ENCODE results near the gene GREM2.

Gene GREM2

DNA sequence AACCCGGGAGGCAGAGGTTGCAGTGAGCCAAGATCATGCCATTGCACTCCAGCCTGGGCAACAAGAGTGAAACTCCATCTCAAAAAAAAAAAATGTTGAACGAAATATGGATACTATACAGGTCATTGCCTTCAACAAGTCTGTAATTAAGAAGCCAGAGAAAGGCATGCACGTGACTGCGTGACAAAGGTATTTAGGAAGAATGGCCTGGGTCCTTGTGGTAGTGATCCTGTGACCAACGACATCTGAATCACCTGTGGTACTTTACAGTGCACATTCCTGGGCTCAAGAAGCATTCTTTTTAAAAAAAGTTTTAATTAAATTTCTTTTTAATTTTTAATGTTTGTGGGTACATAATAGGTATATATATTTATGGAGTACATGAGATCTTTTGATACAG, 115.0 kb downstream of the GREM2 start:
- DNase-seq: no peak

DNA sequence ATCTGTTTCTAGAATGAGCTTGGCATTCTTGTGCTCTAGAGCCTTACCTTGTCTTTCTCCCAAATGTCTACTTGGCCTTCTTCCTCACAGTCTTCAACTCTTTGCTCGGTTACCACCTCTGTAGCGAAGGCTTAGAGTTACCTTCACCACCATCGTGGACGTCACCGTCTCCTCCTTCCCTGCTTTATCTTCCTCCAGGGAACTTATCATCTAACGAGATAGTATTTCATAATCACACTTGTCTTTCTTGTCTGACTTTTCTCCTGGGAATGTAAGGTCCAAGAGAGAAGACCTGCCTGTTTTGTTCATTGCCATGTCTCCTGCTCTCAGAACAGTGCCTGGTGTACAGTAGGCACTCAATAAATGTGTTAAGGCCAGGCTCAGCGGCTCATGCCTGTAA, 115.6 kb downstream of the GREM2 start:
- no peak for DNase-seq

DNA sequence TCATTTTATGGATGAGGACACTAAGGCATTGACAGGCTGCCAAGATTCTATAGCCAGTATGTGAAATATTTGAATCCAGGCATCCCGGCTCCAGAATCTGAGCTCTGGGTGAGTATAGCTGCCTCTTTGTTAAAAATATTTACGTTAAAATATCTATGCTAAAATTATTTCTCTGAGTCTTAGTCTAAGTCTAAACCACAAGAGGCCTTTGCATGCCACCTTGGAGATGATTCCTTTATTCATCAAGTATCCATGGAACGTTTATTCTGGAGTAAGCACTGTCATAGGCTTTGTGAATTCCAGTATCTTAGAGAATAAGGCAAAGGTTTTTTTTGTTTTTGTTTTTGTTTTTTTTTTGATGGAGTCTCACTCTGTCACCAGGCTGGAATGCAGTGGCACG, 116.4 kb downstream of the GREM2 start:
- DNase-seq: no peak

DNA sequence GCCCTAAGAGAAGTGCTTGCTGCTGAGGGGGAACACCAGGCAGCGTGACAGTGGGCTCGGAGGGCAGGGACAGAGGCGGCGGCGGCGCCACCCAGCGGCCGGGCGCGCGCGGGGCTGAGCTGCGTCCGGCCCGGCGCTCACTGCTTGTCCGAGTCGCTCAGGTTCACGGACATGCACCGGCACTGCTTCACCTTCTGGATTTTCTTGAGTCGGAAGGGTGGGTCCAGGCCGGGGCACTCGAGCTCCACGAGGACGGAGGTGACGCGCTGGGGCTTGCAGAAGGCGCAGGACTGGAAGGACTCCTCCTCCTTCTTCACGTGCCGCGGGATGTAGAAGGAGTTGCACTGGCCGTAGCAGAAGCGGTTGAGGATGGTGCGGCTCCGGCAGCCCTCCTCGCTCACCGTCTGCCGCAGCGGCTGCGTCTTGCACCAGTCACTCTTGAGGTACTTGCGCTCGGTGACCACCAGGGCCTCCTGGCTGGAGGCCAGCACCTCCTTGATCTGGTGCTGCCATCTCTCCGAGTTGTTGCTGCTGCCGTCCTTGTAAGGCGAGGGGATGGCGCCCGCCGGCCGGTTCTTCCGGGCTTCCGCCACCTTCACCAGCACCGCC, 119.0 kb downstream of the GREM2 start:
- DNase-seq: no peak

DNA sequence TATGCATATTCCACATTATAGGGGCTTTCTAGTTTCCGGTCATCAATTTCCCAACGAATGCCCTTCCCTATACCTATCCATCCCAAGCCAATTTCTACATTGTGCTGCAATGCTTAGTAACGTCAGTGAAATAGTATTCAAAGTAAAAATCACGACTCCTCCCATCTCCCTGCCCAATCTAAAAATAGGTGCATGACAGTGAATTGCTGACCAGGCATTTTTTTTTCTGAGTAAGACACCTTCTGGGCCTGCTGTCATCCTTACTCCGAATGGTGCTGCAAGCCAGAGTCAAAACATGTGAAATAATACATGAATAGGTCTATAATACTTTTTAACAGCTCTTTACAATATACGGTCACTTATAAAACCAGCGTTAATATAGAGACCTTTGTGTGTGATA, 120.2 kb downstream of the GREM2 start:
- peak; percentile 15 for DNase-seq

DNA sequence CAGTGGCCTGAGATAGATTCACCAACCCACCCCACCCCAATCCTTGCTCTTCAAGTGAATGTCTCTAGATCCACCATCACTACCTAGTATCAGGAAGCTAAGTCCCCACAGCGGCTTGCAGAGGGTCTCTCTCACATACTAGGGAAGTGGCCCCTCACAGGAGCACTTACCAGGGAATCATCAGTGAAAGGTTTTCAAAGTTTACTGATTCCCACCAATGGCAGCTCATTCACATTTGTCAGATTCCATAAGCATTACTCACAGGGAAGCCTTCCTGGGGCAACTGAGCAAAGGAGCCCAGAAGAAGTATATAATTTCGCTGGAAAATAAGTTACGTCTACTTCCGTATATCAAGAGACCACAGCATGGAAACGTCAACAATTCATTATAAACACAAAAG, 120.8 kb downstream of the GREM2 start:
- DNase-seq: peak; percentile 75

DNA sequence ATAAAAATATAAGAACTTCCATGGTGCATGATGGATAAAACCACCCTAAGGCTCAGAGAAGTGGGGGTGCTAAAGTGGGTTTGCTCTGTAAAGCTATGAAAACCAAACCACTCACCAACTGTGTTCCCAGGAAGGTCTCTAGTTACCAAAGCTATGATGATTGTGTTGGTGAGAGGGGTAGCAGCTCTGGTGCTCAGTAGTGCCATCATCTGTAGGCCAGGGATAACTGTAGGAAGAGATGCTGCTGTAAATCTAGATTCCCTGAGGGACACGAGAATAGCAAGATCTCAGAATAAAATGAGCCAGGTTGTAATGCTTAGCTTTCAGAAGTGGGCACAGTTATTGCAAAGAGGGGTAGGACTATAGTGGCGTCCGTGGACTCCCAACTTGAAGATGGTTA, 124.5 kb downstream of the GREM2 start:
- no peak for DNase-seq

DNA sequence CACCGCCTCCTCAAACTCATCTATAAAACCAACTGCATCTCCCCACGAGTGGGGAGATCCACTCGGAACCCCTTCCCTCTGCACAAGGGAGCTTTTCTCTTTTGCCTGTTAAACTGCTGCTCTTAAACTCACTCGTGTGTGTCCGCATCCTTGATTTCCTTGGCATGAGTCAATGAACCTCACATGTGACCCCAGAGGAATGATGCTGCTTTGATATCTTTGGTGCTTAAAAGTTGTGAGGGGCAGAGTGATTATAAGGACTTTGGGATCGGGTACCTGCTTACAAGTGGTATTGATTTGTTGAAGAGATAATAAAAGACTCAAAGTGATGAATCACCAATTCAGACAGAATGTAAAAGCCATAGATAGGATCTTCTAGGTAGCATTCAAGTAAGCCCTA, 125.3 kb downstream of the GREM2 start:
- no peak for DNase-seq

DNA sequence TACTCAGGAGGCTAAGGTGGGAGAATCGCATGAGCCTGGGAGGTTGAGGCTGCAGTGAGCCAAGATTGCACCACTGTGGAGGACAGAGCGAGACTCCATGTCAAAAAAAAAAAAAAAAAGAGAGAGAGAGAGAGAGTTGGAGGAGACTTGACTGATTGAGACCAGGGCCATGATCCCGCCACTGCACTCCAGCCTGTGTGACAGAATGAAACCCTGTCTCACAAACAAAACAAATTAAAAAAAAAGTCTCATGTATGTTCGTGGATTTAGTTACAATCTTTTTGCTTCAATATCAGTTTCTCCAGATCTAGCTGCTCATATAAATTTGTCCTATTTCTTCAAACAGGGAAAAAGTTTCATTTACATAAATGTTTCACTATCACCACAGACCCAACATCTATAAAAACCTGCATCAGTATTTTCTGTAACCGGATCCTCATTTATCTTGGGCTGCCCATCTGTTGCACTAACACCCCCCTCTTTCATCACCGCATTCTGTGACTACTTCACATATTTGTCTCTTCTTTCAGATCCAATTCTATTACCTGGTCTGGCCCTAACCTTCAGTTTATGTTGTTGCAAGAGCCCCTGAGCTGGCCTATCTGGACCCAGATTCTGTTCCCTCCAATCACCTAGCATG, 127.0 kb downstream of the GREM2 start:
- DNase-seq: no peak

DNA sequence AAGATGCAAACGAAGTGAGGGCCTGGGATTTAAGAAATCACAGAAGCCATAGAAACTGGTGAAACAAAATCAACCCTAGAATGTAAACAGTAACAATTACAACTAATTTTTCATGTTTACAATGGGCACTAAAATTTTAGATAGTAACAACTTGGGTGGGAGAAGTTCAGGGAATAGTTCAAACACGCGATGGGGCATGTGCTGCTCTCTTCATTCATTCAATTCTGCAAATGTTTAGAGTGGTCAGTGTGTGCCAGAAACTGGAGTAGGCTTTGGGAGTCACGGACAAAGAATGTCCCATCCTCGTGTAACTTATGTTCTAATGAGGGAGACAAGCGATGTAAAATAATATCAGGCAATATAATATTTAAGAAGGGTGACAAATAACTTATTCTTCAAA, 133.4 kb downstream of the GREM2 start:
- no peak for DNase-seq

DNA sequence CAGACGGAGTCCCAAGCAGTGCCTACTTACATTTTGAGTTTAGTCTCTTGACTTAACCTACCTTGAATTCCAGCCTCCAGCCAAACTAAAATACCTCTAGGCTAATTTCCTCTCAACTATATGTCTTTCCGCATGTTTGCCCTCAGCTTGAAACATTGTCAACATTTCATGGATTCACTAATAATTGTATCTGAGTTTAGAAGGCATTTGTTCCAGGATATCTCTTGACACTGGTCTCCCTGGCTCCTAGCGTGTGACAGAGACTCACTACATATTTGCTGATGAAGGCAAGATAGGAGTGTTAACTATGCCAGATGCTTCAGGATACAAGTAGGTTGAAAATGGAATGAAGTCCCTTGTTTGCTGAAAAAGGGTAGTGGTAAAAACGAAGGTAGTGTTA, 136.1 kb downstream of the GREM2 start:
- no peak for DNase-seq

DNA sequence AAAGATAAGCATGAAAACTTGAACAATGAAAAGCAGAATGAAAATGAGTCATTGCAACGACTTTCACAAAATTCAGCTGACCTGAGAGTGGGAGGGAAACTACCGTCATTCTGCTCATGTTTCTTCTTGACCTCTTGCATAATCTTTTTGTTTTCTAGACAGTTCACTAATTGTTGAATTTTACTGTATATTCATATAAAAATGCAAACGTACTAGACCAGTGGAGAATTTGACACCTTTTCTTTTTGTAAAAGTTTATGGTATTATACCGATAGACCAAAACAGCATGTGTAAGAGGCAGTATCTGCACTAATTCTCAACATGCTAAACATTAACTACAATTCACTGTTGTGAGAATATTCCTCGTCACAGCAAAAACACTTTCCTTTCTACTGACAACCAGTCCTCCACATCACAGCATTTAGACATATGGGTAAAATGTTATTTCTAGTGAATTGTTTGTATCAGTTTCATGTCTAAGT, 137.8 kb downstream of the GREM2 start:
- no peak for DNase-seq

DNA sequence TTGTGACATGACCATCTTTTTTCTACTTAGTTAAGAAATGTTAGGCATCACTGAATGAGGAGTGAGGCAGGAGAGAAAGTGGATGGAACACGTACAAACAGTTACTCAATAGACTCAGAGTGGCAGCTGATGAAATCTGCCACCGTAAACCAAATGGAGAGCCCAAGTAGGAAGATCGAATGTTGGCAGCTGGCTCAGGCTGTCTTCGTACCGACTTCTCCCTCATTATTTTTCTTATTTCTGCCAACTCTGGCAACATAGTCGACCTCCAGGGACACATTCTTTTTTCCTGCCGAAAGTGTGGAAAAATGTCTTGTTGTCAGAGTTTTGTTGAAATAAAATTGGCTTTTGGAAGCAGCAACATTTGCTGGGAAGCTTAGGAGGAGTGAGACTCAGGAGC, 143.3 kb downstream of the GREM2 start:
- no peak for DNase-seq

DNA sequence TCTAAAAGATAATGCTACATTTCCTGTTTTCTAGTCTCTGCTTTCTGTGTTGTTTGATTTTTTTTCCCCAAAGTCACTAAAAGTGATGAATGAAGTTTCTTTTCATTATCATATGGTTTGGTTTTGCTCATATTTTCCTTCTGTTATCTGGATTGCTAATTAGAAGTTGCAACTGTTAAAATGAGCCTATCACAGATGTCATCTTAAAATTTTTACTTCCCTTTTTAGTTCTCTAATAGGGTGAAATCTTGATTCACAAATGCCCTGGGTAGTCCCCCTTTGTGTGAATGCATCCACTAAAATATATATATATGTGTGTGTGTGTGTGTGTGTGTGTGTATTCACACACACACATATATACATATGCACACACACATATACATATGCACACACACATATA, 144.1 kb downstream of the GREM2 start:
- no peak for DNase-seq

DNA sequence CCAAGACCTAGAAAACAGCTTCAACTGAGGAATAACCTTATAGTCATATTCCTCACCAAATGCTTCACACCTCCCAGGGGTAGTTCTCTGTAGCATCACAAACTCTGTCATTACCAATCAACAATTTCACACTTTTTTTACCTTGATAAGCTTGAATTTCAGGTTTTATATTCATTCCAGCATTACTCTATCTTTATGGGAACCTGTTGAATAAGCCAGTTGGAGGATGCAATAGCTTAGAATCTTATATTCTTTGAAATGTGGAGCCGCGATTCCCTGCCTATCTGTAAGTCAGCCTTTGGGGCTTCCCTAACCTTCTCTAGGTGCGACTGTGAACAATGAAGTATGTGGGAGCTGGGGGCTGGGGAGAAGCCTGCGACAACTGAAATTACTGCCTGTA, 145.4 kb downstream of the GREM2 start:
- DNase-seq: no peak

DNA sequence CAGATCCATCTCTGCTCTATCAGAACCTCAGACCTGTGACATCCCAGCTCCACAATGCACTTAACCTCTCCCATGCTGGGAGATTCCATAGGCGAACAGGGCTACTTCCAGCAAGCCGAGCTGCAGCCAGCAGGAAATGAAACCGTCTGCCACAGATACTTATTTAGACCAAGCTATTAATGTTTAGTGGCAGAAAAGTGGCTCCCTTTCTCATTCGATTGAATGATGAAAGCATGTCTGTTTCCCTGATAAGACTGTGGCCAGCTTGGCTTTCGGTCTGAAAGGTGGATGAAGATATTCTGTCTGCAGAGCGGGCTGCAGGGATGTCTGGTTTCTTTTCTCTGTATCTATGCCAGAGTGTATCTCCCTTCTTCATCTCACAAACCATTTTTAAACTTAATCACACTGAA, 146.4 kb downstream of the GREM2 start:
- no peak for DNase-seq

DNA sequence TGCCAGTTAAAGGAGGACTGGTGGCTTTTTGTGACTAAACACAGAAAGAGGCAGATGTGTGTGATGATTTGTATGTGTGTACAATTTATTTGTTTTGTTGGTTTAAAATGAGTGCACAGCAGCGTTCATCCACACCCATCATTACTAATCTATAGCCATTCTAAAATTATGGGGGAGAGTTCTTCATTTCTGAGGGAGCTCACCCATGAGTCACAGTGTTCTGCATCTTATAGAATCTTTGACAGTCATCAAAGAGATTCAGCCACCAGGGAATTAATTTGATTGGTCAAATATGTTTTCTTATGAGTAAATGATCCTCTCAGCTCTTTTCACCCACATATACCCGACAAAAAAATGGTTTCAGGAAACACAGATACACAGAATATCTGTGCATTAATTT, 147.9 kb downstream of the GREM2 start:
- DNase-seq: no peak

DNA sequence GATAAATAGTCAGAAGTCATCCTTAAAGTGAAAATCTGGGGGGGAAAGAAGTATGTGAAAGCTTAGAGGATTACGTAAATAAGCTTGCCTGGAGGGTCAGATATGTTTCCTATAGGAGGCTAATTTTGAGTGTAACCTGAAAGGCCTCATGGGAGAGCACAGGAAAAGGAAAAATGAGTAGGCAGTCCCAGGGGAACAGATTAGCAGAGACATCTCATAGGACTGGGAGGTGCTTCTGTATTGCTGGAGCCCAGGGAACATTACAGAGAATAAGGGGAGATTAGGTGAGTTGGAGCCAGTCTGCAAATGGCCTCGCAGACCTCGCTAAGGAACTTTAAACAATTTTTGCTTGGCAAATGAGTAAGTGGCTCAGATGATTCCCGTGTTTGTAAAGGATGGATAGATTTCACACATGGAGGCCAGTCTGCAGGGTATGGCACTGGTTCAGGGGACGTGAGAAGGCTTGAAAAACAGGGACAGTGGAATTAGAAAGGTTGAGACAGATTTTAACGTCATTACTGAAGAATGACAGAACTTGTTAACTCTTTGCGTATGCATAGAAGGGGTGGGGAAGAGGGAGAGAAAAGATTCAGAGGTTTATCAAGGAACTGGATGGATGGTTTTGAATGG, 149.1 kb downstream of the GREM2 start:
- no peak for DNase-seq

DNA sequence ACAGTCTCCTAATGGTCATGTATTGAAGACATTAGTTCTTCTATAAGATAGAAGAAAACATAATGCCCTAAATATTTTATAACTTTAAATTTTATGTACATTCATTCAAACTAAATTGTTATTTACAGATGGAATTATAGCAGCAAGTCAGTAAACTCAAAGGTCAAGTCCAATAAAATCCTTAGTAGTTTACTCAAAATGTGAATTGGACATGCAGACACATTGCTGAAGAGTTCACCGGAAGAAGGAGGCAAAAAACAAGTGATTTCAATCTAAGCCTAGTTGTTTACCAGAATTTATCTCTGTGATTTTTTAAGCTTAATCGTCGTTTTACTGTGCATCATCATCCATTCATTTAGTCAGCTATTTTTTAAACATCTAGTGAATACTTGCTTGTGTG, 149.7 kb downstream of the GREM2 start:
- DNase-seq: no peak

DNA sequence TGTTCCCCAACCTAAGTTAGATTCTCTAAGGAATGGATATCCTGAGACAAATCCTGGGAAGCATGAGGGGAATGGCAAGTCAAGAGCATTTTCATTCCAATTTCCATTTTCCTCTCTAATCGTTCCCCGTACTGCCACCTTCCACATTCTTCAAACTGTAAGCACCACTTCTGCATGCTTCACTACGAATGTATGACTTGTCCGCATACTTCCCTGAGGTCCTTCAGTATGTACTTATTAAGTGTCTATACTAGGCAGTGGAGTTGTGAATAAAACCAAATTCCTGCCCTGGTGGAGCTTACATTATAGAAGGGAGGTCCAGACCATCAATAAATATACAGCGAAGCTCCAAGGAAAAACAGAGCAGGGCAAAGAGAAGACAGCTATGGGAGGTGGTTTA, 154.8 kb downstream of the GREM2 start:
- no peak for DNase-seq

DNA sequence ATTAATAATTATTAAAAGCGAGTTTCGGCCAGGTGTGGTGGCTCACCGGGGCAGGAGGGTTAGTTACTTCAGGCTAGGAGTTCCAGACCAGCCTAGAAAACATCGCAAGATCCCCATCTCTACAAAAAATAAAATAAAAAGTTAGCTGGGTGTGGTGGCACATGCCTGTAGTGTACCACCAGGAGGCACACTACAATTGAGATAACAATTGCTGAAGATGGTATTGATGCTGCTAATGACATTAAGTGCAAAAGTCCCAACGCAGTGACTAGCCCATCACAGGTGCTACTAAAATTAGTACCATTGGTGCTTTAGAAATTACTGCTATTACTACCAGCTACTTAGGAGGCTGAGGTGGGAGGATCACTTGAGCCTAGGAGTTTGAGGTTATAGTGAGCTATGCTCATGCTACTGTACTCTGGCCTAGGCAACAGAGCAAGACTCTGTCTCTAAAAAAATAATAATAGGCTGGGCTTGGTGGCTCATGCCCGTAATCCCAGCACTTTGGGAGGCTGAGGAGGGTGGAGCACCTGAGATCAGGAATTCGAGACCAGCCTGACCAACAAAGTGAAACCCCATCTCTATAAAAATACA, 156.6 kb downstream of the GREM2 start:
- DNase-seq: peak; percentile 49

DNA sequence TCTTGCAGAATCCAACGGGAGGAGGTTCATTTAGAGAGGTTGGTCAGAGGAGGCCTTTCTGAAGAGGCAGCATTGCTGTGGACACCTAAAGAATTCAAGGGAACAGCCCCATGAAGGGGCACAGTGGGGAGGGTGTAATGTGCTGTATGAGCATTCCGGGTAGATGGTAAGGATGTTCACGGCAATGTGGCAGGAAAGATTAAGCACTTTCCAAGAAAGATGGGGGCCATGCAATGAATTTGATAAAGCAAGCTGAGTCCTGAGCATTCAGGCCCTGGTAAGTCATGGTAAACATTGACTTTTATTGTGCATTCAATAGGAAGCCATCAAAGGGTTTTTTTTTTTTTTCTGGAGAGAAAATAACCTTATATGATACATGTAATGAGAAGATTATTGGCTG, 166.6 kb downstream of the GREM2 start:
- no peak for DNase-seq

DNA sequence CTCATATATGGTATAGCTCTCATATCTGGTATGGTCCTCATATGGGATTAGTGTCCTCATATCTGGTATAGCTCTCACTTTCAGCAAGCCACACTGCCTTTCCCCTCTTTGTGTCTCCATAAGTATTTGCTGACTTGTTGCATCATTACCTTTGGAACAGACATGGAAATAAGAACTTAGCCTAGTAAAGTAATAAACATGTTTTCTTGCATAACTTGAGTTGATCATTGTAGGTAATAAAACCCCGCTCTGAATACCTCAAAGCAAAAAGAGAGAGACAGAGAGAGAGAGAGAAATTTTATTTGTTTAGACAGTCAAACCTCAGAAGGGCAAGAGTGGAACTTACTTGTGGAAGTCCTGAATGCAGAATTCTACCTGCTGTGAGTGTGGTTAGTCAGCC, 170.3 kb downstream of the GREM2 start:
- DNase-seq: no peak
